ENCODE data around the gene FPR2.
"Not testable (repeated sequence)": the region's sequence is repeated elsewhere in the genome, so short reads cannot be mapped to it uniquely, and the experiment has no call there.

The FPR2 gene

DNA sequence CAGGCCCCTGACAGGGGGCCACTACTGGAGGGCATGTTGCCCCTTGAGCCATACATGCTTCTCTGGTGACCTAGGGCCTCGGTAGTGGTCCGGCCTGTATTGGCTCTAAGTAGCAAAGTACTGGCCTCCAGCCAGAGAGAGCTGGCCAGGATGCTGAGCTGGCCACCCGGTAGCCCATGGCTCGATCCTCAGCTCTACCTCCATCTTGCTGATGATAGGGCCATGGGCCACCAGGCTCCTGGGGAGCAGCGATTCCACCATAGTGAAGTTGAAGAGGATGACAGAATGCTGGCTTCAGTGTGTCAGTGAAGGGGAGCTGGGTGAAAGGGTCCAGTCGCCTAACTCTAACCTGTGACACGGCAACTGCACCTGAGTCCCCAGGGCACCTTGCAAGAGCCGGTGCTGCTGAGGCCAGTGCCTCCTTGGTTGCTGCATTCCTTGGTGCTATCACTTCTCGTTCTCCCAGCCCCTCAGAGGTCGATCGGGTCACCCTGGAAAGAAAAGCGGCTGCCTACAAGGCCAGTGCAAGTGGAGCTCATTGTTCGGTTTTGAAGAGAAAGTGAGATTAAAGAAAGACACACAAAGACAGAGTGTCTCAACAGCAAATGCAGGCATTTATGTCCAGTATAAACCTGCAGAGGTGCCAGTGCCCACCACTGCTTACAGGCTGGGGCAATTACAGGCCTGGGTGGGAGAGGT, 38.9 kb downstream of the FPR2 start:
- DNase-seq, result no peak
- peaks cover 40% of the 10 kb centered on the region for H3K9me3 Mint-ChIP-seq
- no peak overlapping the region for H3K4me3 Mint-ChIP-seq
- no peak for ATAC-seq
- peaks cover 18% of the 10 kb centered on the region for H3K27me3 Mint-ChIP-seq
- peaks cover 1% of the 10 kb centered on the region for H3K36me3 Mint-ChIP-seq (ENCODE audit: low read depth)
- H3K4me1 Mint-ChIP-seq, result no peaks in the 10 kb centered on the region
- no peak overlapping the region for H3K27ac Mint-ChIP-seq

DNA sequence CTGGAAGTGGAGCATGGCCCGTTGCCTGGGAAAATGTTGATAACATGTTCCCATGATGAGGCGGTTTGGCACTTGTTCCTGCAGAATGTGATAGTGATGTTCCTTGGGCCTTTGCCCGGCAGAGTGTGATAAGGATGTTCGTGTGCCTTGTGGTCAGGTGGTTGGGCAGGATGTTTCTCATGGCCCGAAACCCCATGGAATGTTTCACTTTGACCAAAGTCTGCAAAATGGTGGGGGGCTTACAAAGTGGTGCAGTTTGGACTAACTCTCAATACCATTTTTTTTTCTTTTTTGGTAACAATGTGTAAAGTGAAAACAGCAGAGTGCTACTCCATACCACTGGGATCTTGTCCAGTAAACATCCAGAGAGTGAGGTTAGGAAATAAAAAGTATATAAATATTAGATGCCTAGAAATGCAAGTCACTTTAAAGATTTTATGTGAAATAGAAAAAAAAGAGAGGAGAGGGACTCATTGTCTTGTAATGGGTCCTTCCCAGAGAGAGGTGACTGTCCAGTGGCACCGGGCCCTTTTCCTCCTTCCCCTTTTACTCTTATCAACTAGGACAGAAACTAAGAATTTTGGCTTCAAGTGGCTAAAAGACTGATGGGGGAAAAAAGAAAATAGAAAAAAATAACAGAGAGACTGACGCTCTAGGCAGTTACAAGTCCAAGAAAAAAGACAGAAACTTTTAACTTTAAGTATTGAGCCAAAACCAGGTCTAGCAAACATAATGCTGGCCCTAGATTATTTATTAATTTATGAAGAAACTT, 39.7 kb downstream of the FPR2 start:
- peaks cover 1% of the 10 kb centered on the region for H3K36me3 Mint-ChIP-seq (ENCODE audit: low read depth)
- no peak for DNase-seq
- no peak for ATAC-seq
- H3K27ac Mint-ChIP-seq, result no peak overlapping the region
- H3K9me3 Mint-ChIP-seq, result peaks cover 37% of the 10 kb centered on the region
- H3K4me1 Mint-ChIP-seq, result no peaks in the 10 kb centered on the region
- H3K27me3 Mint-ChIP-seq, result peaks cover 17% of the 10 kb centered on the region
- no peak overlapping the region for H3K4me3 Mint-ChIP-seq

DNA sequence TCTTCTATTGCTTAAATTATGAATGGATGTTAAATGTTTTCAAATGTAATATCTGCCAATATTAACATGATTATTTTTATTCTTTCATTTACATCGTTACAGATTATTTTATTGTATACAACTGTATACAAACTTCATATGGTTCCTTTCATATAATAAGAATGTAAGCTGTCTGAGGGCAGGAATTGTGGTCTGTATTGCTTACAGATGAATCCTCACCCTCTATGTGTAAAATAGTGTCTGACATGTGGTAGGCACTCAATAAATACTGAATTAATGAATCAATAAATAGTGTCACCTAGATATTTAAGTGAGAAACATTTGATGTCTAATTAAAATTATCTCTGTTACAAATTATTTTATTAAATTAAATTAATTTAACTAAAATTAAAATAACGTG, 41.8 kb downstream of the FPR2 start:
- no peak overlapping the region for H3K4me3 Mint-ChIP-seq
- H3K36me3 Mint-ChIP-seq (ENCODE audit: low read depth), result peaks cover 1% of the 10 kb centered on the region
- H3K4me1 Mint-ChIP-seq, result no peaks in the 10 kb centered on the region
- DNase-seq (no peak), ATAC-seq (no peak)
- peaks cover 29% of the 10 kb centered on the region for H3K9me3 Mint-ChIP-seq
- H3K27ac Mint-ChIP-seq, result no peak overlapping the region
- peaks cover 5% of the 10 kb centered on the region for H3K27me3 Mint-ChIP-seq

DNA sequence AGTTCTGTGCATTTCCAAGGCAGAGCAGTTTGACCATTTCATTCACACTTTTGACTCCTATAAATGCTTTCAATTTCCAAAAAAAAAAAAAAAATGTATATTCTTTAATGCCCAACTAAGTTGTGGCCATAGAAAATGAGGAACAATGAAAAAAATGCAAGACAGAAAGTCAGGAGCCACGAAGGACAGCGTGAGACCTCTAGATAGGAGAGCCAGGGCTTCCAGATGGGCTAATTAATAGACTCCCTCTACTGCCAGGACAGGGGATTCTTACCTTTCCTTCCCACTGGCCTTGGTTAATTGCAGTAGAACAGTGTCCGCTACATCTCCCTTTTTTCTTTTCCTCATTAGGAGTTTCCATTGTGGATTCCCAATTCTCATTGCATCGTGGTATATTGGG, 42.5 kb downstream of the FPR2 start:
- Mint-ChIP-seq H3K36me3 (ENCODE audit: low read depth) (peaks cover 1% of the 10 kb centered on the region), H3K4me3 (no peak overlapping the region), H3K27ac (no peak overlapping the region), H3K27me3 (peaks cover 5% of the 10 kb centered on the region), H3K4me1 (no peaks in the 10 kb centered on the region), H3K9me3 (peaks cover 25% of the 10 kb centered on the region)
- ATAC-seq (no peak), DNase-seq (no peak)

DNA sequence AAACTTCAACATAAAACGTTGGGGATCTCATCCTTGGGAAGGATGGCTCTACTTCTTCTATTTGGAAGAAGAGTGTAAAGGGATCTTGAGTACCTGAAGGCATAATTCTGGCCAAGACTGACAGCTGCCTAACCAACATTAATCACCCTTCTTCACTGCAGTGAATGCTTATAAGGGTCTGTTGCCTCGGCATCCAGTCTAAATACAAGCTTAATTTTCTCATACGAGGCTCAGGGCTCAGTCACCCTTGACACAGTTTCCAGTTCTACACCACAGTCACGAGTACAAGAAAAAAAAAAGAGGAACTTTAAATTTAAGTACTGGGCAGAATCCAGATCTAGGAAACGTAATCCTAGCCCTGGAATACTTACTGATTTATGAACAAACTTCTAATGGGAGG, 43.0 kb downstream of the FPR2 start:
- Mint-ChIP-seq H3K4me1 (no peaks in the 10 kb centered on the region), H3K9me3 (peaks cover 24% of the 10 kb centered on the region), H3K36me3 (ENCODE audit: low read depth) (peaks cover 1% of the 10 kb centered on the region), H3K4me3 (no peak overlapping the region), H3K27me3 (peaks cover 5% of the 10 kb centered on the region), H3K27ac (no peak overlapping the region)
- no peak for DNase-seq
- ATAC-seq, result no peak

DNA sequence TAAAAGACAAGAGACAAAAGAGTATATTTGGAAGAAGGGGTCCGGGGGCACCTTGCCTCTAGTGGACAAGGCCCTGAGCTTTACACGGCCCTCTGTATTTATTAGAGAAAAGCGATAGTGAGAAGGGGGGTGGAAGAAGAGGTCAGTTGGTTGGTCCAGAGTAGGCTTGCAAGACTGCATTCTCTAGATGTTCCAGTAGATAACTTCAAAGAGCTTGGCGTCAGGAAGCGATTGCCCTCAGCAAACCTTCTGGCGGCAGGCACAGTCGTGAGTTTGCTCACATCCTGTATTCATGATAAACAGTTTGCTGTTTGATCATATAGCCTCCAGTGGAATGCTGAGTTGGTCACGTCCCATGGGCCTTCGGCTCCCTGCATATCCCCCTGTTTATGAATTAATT, 43.8 kb downstream of the FPR2 start:
- not testable (repeated sequence) for H3K36me3 Mint-ChIP-seq (ENCODE audit: low read depth); H3K4me3 Mint-ChIP-seq; H3K27me3 Mint-ChIP-seq; DNase-seq; ATAC-seq; H3K27ac Mint-ChIP-seq; H3K4me1 Mint-ChIP-seq
- H3K9me3 Mint-ChIP-seq, result peaks cover 19% of the 10 kb centered on the region

DNA sequence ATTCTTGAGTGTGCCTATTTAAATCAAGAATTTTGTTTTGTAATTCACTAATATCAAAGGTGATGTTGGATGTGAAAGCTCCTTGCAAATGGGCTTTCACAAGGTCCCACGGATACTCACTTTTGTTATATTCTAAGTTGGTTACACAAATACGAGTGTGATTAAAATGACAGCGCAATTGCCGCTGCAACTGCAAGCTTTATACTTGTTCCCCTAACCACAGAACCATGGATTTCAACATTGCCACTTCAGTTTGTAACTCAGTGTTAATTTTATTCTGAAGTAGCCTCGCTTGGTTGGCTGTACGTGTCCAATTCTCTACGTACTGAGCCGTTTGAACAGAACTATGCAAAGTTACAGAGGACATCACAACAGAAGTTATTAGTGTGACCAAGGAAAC, 44.4 kb downstream of the FPR2 start:
- H3K4me1 Mint-ChIP-seq; H3K36me3 Mint-ChIP-seq (ENCODE audit: low read depth); ATAC-seq; DNase-seq; H3K4me3 Mint-ChIP-seq; H3K27me3 Mint-ChIP-seq; H3K27ac Mint-ChIP-seq: not testable (repeated sequence)
- peaks cover 17% of the 10 kb centered on the region for H3K9me3 Mint-ChIP-seq

DNA sequence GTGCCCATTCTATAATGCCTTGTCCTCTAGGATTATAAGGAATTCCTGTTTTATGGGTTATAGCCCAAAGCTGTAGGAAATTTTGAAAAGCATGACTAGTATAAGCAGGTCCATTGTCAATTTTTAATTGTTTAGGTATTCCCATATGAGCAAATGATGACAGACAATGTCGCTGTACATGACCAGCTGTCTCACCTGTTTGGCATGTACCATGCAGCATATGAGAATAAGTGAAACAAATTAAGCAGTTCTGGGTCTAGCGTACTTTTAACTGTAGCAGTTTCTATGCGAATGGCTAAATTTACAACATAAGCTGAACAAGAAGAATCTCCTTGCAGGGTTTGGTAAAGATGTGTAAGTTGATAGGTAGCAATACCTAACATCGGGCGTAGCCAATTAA, 45.6 kb downstream of the FPR2 start:
- H3K4me1 Mint-ChIP-seq; ATAC-seq; H3K4me3 Mint-ChIP-seq; H3K27me3 Mint-ChIP-seq; H3K36me3 Mint-ChIP-seq (ENCODE audit: low read depth); DNase-seq; H3K27ac Mint-ChIP-seq: not testable (repeated sequence)
- H3K9me3 Mint-ChIP-seq, result peaks cover 28% of the 10 kb centered on the region

DNA sequence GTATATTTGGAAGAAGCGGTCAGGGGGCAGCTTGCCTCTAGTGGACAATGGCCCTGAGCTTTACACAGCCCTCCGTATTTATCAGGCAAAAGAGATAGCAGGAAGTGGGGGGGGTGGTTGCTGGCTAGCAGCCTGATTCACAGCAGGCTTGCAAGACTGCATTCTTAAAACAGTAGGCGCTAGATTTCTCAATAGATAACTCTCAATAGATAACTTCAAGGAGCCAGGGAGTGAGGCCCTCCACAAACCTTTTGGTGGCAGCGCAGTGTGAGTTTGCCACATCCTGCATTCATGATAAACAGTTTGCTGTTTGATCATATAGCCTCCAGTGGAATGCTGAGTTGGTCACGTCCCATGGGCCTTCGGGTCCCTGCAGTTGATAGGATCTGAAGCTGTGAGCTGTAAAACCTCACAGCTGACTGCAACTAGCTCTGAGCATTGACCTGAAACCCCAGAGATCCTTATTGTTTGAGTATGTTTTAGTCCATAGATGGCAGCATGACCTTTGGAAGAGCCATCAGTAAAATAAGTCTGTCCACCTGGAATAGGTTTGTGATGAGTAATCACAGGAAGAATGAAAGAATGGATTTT, 46.2 kb downstream of the FPR2 start:
- Mint-ChIP-seq H3K4me3 (no peak overlapping the region), H3K4me1 (no peaks in the 10 kb centered on the region), H3K27ac (no peak overlapping the region), H3K27me3 (no peaks in the 10 kb centered on the region), H3K9me3 (peaks cover 29% of the 10 kb centered on the region), H3K36me3 (ENCODE audit: low read depth) (peaks cover 4% of the 10 kb centered on the region)
- no peak for ATAC-seq
- DNase-seq, result no peak

DNA sequence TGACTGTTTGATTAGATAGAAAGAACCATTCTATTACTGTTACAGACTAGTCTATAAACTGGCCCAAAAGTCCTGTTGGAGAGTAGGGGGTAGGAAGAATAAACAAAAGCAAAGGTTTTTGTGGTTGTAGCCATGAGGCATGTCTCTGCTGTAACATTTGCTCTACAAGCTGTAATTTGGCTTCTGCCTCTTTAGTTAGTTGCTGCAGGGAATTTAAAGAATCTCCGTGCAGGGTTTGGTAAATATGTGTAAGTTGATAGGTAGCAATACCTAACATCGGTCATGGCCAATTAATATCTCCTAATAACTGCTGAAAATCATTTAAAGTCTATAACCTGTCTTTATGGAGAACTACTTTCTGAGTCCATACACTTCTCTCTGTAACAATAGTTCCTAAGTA, 46.9 kb downstream of the FPR2 start:
- H3K4me1 Mint-ChIP-seq, result no peaks in the 10 kb centered on the region
- ATAC-seq (no peak), DNase-seq (no peak)
- peaks cover 29% of the 10 kb centered on the region for H3K9me3 Mint-ChIP-seq
- no peaks in the 10 kb centered on the region for H3K27me3 Mint-ChIP-seq
- no peak overlapping the region for H3K27ac Mint-ChIP-seq
- peaks cover 4% of the 10 kb centered on the region for H3K36me3 Mint-ChIP-seq (ENCODE audit: low read depth)
- H3K4me3 Mint-ChIP-seq, result no peak overlapping the region

DNA sequence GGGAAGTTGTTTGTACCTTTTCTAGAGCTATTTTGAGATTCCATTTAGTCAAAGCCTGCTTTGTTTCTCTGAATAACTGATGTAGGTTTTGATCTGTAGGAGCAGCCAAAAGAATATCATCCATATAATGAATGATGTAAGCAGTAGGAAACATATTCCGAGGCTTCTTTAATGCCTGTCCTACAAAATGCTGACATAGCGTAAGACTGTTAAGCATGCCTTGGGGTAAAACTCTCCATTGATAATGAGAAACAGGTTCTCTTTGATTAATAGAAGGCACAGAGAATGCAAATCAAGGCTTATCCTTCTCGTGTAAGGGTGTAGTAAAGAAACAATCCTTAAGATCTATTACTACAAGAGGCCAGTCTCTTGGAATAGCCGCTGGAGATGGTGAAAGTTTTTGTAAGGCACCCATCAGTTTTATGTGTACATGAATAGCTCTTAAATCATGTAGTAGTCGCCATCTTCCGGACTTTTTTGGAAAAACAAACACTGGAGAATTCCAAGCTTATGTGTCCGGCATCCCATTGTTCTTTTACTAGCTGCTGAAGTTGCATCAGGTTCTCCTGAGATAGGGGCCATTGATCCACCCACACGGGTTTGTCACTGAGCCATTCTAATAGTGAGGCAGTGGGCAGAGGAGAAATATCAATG, 47.5 kb downstream of the FPR2 start:
- Mint-ChIP-seq H3K27me3 (no peaks in the 10 kb centered on the region), H3K4me1 (no peaks in the 10 kb centered on the region), H3K27ac (no peak overlapping the region), H3K36me3 (ENCODE audit: low read depth) (peaks cover 4% of the 10 kb centered on the region), H3K4me3 (no peak overlapping the region), H3K9me3 (peaks cover 24% of the 10 kb centered on the region)
- ATAC-seq (no peak), DNase-seq (no peak)

DNA sequence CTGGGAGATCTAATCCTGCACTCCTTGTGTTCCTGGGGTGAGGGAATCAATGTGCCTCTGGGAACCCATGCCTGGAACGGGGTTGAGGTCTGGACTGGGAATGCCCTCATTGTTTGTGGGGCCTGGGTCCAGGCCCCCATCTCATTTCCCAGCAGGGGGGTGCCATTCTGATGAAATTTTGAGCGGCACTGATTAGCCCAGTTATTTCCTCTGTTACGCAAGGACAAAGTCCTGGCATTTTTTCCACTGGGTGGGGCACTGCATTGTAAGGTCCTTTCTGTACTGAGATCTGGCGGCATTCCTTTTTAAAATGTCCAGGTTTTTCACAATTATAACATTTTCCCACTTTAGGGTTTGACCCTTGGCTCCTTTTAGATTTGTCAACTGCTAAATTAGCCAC, 48.8 kb downstream of the FPR2 start:
- H3K36me3 Mint-ChIP-seq (ENCODE audit: low read depth), result peaks cover 8% of the 10 kb centered on the region
- no peaks in the 10 kb centered on the region for H3K27me3 Mint-ChIP-seq

DNA sequence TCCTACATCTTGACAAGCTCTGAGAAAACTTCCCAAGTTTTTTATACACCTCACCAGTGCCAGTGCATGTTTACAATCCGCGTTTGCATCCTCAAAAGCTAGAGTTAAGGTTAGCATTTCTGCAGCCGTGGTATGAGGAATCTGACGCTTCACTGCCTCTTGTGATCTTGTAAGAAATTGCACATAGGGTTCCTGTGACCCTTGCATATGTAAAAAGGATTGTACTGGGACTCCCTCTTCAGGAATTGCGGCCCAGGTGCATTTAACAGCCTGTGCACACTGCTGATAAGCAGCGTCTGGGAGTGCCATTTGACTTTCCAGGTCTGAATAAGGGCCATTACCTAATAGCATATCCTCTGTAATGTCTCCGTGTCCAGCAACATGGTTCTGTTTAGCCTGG, 49.2 kb downstream of the FPR2 start:
- H3K27me3 Mint-ChIP-seq, result no peaks in the 10 kb centered on the region
- no peaks in the 10 kb centered on the region for H3K4me1 Mint-ChIP-seq
- ATAC-seq (no peak), DNase-seq (no peak)
- H3K27ac Mint-ChIP-seq, result no peak overlapping the region
- peaks cover 25% of the 10 kb centered on the region for H3K9me3 Mint-ChIP-seq
- peaks cover 8% of the 10 kb centered on the region for H3K36me3 Mint-ChIP-seq (ENCODE audit: low read depth)
- no peak overlapping the region for H3K4me3 Mint-ChIP-seq

More for the DNA sequence above, 48.8 kb downstream of the FPR2 start:
- no peak for DNase-seq
- Mint-ChIP-seq H3K9me3 (peaks cover 25% of the 10 kb centered on the region), H3K4me3 (no peak overlapping the region), H3K27ac (no peak overlapping the region), H3K4me1 (no peaks in the 10 kb centered on the region)
- ATAC-seq, result no peak

DNA sequence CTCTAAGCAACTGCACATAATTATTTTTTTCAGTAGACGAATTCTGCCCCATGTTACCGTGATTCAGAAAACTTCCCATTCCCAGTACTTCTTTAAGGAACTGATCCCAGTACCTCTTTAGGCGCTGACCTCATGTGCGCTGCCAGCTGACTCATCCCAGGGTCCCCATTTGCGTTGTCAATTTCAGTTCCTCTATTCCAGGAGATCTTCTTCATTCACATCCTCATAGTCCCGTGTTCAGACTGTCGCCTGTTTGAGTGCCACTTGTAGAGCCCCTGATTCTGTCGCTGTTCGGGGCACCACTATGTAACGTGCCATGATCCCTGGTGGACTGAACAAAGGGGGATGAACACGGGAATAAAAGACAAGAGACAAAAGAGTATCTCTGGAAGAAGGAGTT, 50.4 kb downstream of the FPR2 start:
- ATAC-seq (no peak), DNase-seq (no peak)
- Mint-ChIP-seq H3K4me3 (no peak overlapping the region), H3K27ac (no peak overlapping the region), H3K9me3 (peaks cover 21% of the 10 kb centered on the region), H3K4me1 (no peaks in the 10 kb centered on the region), H3K27me3 (no peaks in the 10 kb centered on the region), H3K36me3 (ENCODE audit: low read depth) (peaks cover 8% of the 10 kb centered on the region)

DNA sequence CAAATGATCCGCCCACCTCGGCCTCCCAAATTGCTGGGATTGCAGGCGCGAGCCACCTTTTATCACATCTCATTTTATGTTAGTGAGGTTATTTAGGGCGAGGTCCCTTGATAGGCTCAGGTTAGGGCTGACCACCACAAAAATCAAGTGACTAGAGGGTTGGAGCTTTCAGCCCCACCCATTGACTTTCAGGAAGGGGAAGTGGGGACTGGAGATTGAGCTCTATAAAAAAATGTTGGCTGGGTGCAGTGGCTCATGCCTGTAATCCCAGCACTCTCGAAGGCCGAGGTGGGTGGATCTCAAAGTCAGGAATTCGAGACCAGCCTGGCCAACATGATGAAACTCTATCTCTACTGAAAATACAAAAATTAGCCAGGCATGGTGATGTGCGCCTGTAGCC, 54.1 kb downstream of the FPR2 start:
- Mint-ChIP-seq H3K27ac (no peak overlapping the region), H3K4me1 (no peaks in the 10 kb centered on the region), H3K36me3 (ENCODE audit: low read depth) (peaks cover 8% of the 10 kb centered on the region), H3K4me3 (no peak overlapping the region), H3K9me3 (peaks cover 33% of the 10 kb centered on the region), H3K27me3 (no peaks in the 10 kb centered on the region)
- ATAC-seq, result no peak
- no peak for DNase-seq
